RPMI7951 (cell line): ENCODE measurements around the gene GREB1. TPM values are rescaled to one million over a fixed set of nuclear protein-coding genes. Genes with fewer than 3 reads are reported as not detected.

Experiments
- DNase-seq: peaks from one replicate; pipeline ENCODE4 v3.0.0-alpha.2; 2012; ENCODE audit warnings: low read depth
- total RNA-seq: library from RNA; depleted of rRNA; stranded (reverse); fragments of >200 nt; shearing (Covaris generic); gene quantifications from 2 replicates; pipeline ENCODE4 v1.2.3, GENCODE V29; 2014

GREB1 gene
- total RNA-seq, 1 experiment from 2014 or later, result 0.84 TPM

DNA sequence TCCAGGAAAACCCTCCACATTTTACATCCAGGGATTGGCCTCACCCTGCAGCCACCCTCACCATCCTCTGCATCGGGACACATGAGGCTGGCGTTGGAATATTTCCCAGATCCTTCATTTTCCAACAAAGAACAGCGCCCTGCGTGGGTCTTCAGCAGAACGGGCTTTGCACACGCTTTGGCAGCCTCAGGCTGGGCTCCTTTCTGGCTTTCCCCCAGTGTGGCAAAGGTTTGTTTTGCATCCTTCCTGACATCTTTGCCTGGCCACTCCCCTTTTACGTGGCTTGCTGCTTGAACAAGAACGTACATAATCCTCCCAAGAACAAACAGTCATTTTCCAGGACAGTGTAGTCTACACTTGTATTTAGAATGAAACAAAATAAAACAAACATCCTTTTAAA, 25.6 kb upstream of the GREB1 start:
- no peak for DNase-seq

DNA sequence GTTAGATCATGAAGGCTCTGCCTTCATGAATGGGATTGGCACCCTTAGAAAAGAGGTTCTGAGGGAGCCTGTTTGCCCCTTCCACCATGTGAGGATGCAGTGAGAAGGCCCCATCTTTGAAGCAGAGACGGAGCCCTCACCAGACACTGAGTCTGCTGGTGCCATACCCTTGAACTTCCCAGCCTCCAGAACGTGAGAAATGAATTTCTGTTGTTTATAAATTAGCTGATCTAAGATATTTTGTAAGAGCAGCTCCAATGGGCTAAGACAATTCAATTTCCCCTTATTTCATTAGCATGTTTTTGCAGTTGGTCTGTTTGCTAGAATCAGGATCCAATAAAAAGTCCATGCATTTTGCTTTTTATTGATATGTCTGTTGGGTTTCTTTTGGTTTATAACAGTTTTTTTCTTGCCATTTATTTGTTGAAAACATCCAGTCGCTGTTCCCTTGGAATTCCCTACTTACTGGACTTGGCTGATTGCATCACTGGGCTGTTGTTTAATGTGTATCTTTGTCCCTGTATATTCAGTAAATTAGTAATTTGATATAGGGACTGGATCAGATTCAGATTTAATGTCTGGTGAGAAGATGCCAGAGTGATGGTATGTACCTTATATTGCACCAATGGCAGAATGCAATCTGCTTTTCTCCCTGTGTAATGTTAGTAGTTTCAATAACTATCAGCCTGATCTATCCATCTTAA, 24.0 kb upstream of the GREB1 start:
- no peak for DNase-seq

DNA sequence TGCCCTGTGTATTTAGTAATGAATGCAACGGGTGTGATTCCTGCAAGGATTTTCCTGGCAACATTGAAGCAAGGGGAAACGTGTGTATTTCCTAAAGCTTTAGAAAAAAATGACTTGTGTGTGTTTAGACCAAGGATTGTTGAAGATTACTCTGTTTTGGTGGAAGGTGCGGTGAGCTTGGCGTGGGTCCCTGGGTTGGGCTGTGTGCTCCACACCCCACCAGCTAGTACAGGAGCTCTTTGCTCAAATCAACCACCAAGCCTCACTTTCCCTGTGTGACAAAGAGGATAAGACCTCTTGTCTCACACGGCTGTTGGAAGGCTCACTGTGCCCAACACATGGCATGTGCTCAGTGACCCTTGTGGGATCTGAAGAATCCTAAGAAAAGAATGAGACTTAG, 21.4 kb upstream of the GREB1 start:
- DNase-seq, result no peak

DNA sequence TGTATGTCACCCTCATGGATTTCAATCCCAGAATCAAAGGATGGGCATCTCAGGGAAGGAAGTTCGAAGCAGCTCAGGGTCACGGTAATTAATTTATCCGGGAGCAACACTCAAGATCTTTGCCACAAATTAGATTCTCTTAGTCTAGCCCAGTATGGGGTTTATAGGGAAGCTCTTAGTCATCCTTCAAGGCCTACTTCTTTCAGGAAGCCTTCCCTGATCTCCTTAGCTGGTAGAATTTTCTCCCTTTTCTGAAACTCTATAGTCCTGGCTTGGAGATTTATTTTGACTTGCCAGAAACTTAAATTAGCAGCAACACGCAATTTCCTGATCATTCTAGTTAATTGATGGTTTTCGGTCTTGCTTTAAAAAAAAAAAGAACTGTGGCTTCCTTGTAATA, 20.5 kb upstream of the GREB1 start:
- no peak for DNase-seq

DNA sequence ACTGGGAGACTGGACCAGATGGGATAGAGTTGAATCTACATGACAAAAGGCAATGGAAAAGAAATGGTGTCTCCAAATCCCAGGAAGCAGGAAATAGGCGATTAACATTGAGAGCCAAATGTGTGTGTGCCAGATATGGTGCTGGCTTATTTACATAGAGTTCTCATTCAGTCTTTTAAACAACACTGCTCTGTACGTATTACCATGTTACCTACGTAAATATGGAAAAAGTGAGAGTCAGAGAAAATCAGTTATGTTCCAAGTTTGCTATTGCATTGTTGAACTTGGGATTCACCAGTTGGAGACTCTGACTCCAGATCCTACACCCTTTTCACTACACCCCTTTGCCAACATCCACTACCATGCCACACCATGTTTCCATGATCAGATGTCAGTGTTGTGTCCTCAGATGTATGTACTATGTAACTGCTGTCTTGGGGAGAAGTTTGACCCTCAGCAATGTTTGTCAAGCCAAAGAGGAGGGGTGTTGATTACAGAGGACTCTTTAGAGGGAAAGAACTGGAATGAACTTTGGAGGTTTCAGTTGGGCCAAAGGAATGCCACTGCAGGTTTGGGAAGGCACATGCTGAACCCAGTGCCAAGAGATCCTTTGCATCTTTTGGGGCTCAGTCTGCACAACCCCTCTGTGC, 19.6 kb upstream of the GREB1 start:
- no peak for DNase-seq

DNA sequence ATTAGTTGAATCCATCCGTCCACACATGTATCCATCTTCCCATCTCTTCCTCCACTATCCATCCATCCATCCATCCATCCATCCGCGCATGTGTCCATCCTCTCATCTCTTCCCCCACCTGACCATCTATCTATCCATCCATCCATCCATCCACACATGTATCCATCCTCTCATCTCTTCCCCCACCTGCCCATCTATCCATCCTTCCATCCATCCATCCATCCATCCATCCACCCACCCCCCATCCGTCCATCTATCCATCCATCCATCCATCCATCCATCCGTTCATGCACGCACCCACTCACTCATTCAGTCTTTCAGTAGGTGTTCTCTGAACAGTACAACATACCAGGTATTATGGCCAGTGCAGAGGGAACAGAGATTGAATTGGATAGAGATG, 18.9 kb upstream of the GREB1 start:
- no peak for DNase-seq

DNA sequence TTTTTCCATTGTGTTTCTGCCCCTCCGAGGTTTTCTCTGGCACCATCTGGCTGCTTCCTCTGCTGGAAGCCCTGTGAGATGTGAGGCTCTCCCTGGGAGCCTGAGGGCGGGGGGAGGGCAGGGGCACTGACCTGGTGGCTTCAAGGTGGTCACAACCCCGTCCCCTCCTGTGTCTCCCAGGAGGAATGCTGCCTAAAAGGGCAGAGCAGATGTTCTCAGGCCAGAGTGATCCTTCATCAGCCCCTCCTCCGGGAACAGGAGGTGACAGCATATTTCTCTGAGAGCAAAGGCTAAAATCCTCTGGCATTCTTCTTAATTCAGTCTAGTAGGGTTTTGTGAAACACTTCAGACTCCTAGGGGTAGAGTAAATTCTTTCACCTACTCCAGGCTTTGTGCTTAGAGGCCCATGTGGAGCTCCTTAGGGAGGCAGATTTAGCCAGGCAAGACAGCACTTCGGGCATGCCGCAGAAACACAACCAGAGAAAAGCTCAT, 18.3 kb upstream of the GREB1 start:
- no peak for DNase-seq

DNA sequence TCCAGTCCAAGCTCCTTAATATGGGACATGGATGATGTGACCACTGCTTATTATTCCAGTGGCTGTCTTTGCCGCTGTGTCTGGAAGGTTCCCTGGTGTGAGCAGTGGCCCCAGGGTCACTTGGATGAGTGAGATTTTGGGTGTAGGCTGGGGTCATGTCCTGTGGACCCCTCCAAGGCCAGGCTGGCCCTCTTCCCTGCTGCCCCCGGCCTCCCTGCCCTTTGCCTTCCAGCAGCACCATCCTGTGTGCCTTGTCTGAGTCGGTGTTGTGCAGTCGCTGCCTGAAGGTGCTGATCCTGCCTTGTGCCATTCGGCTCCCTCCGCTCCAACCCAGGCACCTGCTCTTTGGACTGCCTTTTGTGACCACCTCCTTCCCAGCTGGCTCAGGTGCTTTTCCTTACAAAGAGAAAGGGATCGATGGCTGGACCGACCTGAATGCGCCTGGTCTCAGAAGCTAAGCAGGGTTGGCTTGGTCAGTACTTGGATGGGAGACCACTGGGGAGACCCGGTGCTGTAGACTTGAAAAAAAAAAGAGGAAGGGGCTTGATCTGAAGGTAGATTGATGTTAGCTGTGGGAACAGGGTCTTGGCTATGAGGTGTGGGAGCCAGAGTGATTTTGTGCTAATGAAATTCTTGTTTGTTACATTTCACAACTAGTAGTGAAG, 16.7 kb upstream of the GREB1 start:
- no peak for DNase-seq

DNA sequence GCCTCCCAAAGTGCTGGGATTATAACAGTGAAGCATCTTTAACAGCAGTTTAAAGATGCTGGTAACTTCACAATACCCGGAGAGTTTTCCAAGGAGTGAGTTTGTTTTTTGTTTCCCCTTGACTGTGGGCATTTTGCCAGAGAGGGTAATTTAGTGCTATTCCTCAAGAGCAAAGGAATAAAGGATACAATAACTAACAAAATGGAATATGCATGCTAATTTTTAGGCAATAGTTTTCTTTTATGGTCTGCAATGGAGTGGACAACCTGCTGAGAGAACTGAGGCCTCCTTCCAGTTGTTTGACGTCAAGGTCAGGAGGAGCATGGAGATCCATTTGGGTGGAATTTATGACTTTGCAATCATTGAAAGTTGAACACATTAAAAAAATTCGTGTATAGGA, 15.9 kb upstream of the GREB1 start:
- DNase-seq, result no peak

DNA sequence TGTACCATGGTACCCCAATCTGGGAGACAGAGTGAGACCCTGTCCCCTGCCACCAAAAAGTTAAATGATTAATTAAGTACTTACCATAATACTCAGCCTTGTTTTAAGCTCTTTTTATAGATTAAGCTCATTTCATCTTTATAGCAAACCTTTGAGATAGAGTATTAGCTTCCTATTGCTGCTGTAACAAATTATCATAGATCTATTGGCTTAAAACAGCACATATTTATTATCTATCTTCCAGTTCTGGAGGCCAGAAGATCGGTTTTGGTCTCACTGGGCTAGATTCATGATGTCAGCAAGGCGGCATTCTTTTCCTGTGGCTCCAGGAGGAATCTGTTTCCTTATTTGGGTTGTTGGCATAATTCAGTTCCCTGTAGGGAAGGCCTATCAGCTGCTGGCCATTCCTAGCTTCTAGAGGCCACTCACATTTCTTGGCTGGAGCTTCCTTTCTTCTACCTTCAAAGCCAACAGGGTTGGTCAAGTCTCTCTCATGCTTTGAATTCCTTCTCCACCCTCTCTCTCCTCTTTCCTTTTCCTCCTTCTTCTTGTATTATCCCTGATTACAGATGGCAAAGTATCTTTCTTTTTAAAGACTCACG, 13.7 kb upstream of the GREB1 start:
- DNase-seq, result no peak

DNA sequence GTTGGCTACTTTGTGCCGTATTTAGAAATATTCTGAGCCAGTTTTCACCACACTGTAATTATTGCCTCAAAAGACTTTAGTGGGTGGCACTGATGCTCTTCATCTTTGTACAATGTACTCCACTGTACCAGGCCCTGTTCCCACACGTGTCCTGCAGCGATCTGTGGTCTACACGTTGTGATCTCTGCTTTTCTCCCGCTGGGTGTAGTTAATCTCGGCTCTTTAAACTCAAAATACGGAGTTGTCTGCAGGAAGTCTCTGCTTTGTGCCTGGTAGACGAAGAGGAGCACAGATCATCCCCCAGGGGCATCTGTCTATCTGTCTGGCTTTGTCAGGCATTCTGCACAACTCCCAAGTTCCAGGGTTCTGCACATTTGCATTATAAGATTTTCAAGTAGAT, 12.1 kb upstream of the GREB1 start:
- DNase-seq, result peak; percentile 38

DNA sequence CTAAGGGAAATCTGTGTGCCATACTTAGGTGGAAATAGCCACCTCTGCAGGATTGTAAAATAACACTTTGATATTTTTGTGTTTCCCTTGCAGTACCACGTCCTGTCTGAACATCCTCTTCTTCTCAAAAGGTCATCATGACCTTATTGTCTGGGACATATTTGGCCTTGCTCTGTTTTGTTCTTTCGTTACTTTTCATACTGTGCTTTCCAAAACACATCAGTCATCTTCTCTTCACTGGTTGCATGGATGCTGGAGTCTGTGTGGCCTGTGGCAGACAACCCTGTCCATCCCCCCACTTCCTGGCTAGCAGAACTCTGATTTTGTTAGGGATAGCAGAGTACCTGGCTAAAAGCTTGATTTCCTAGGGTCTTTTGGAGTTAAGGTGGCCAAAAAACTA, 9.4 kb upstream of the GREB1 start:
- no peak for DNase-seq

DNA sequence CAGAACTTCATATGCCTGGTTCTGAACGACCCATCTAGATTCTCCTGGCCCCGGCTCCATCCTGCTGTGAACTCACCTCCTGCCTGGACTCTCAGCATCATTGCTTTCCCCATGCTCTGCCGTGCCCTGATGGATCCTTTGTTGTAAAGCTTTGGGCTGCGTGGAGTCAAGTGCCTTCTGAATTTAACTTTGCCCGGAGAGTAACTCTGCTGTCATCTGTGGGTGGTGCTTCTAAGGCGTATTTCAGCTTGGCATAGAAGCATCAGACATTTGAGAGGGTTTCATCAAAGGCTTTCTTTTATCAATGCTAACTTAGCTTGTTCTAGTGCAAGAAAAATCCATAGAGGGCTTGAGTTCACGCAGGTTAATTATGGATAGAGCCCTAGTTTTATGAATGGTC, 8.1 kb upstream of the GREB1 start:
- no peak for DNase-seq

DNA sequence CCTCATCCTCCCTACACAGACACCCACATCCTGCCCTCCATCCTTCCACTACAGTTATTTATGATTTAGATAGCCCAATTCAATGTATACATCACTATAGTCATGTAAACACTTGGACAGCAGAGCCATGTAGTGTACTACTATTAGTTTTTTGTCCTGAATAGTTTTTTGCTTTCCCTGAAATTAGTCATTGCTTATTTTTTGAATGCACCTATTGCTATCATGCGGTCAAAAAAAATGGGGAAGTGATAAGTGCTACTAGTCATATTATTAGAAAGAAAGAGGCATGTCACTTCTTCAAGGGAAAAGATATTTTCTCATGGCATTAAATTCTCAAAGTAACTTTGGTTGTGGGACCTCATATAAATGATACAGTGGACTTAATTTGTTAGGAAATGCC, 6.8 kb upstream of the GREB1 start:
- no peak for DNase-seq

DNA sequence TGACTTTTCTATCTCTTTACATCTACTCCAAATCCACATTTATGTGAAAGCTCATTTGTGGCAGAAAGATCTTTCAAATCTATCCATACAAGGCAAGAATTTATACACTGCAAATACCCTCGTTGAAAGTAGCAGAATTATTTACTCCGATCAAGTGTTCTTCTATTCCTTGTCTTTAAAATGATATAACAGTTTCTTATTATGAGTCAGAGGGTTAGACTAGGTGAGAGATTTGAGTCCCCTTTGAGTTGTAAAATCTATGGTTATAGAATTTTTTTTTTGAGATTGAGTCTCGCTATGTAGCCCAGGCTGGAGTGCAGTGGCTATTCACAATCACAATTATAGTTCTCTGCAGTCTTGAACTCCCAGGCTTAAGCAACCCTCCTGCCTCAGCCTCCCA, 5.6 kb upstream of the GREB1 start:
- no peak for DNase-seq

DNA sequence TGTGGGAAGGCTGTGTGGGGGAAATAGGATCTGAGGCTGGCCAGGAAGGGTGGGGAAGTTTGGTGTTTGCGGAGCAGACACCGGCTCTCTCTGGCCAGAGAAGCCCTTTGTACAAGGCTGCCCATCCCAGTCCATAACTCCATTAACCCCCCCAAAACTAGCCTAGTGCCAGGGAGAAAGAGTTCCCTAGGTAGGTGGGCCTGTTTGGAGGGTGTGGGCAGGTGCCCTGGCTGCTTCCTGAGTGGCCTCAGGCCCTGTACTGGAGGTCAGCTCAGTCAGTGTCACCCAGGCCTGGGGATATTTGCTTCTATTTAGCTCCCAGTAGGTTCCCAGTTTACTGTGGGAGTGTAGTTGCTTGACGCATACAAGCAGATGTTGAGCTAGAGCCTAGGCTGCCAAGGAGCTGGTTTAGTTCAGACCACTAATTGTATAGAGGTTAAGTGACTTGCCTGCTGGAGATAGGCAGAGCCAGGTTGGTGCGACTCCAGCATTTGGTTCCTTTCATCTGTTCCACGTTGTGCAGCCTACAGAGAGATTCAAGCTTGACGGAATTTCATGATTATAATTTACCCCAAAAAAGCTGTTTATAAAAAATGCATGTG, 2.9 kb upstream of the GREB1 start:
- no peak for DNase-seq

DNA sequence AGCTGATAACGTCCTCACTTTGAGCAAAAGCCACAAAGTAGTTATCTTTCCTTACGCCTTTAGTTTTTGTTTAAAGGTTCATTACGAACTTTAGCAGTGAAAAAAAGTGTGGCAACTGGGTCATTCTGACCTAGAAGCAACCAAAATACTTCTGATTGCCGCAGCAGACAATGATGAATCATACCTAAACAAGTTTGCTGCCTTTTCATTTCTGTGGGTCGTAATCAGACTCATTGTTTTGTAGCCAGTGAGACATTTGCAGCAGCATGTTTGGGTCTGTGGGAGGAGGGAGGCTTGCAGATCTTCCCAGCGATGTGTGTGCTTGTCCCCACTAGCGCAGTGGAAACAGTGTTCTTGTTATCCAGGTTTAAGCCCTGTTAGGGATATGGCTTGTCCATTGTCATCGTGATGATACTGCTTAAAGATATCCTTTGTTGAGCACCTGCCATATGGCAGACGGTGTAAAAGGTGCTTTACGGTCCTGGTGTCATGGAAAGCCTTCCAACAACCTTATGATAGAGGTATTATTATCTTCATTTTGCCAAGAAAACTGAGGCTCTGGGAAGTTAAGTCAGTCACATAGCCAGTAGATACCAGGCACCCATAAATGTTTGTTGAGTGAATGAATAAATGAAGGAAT, 1.3 kb upstream of the GREB1 start:
- peak; percentile 28 for DNase-seq

DNA sequence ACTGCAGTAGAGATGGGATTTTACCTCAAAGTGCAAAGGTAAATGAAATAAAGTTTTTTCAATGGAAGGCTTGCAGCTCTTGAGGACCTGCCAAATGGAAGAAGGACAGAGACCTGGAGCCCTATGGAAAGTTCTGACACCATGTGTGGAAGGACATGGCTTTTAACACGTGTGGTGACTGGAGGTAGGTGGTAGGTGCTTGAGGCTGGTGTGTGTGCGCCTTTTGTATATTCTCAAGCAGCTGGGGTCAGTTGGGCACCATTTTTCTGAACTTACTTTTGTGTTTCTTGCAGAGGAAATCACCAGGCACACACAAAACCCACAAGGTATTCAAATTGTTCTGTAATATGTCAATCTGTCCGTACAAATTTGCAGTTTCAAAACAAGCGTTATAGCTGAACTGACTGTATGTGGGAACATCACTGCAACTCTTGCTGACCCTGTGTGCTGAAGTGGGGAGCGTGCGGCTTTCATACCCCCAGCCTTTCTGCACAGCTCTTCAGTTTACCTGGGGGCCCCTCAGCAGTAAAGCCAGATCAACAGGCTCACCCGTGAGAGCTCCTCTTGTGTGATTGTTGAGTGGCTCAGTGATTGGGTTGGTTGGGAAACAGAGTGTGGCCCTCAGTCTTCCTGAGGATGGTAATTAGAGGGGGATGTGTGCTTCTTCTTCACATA, 363 bp downstream of the GREB1 start:
- no peak for DNase-seq

DNA sequence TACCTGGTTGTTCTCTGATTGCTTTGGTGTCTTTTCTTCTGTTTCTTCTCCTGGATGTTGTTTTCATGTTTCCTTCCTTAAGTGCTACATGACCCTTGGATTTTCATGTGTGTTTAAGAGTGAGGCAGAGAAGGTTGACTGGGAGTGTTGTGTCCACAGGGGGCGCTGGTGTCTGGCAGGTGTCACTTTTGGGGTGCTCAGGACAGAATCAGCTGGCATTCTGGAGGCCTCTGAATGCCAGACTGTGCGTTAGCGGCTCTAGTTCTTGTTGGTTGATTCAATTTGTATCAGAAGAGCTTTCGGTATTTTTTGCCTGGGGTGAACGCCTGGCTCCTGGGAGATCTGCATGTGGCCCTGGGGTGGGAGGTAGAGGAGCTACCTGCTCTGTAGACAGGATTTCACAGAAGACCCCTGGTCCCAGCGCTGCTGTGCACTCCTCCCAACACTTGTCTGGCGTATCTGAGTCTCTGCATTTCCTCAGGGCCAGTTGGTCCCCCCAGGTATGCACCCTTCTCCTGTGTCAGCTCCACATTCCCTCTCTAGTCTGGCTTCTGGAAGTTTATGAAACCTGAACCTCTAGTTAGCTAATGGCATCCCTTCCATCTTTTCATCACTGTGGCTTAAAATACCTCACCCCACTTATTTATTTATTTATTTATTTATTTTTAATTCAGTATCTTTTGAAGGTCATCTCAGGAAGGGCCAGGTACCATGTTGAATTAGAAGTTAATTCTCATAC, 1.1 kb downstream of the GREB1 start:
- no peak for DNase-seq

DNA sequence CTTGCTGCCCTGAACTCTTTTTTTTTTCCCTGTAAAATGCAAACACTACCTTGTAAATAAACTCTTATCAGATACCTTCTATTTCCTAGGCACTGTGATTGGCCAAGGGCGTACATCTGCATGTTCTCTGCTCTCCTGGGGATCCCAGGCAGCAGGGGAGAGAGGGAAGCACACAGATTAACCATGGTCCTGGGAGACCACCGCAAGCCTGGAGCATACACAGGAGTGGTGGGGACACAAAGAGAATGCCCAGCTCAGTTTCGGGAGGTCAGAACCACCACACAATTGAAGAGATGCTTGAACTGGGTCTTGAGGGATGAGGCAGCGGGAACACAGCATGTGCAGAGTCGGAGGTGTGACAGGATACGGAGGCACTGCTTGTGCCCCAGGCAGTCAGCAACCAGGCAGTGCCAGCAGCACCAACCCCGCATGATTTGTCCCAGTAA, 2.1 kb downstream of the GREB1 start:
- DNase-seq, result no peak
